Fibroblast of mammary gland (primary cell): ENCODE data around the gene TAPBP.

Source experiments
- DNase-seq: peaks from one replicate; pipeline ENCODE4 v3.0.0-alpha.2; 2010; ENCODE audit warnings: low read depth
- H3K4me3 ChIP-seq: 2 replicates; pipeline ENCODE4 v1.5.1; 2011; ENCODE audit warnings: low read depth, mild to moderate bottlenecking, low read length, moderate library complexity; ENCODE audit not compliant: control insufficient read depth
- TF ChIP-seq, protein P1 (sequence below): conservative IDR thresholded peaks from 2 replicates; pipeline ENCODE4 v1.5.1; 2011; ENCODE audit warnings: low read depth, low read length, inconsistent platforms; ENCODE audit not compliant: control insufficient read depth, insufficient read depth

Gene TAPBP

DNA sequence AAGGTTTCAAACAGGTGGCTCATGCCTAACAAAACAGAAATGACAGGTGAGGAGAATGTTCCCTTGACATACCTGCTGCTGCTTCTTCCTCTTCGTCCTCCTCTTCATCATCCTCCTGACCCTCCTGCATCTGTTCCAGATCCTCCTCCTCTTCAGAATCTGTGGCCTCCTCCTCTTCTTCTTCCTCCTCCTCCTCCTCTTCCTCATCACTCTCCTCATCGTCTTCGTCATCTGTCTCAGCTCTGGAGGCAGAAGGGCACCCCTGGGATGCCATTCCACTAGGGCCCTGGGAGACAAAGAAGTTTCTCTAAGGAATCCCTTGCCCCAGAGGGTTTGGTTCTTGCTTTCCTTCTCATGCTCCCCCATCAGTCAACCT, 6.0 kb upstream of the TAPBP start:
- TF ChIP-seq, protein P1, sequence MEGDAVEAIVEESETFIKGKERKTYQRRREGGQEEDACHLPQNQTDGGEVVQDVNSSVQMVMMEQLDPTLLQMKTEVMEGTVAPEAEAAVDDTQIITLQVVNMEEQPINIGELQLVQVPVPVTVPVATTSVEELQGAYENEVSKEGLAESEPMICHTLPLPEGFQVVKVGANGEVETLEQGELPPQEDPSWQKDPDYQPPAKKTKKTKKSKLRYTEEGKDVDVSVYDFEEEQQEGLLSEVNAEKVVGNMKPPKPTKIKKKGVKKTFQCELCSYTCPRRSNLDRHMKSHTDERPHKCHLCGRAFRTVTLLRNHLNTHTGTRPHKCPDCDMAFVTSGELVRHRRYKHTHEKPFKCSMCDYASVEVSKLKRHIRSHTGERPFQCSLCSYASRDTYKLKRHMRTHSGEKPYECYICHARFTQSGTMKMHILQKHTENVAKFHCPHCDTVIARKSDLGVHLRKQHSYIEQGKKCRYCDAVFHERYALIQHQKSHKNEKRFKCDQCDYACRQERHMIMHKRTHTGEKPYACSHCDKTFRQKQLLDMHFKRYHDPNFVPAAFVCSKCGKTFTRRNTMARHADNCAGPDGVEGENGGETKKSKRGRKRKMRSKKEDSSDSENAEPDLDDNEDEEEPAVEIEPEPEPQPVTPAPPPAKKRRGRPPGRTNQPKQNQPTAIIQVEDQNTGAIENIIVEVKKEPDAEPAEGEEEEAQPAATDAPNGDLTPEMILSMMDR, result no peak
- no peak for DNase-seq
- H3K4me3 ChIP-seq, result peak overlapping the region; percentile 23

DNA sequence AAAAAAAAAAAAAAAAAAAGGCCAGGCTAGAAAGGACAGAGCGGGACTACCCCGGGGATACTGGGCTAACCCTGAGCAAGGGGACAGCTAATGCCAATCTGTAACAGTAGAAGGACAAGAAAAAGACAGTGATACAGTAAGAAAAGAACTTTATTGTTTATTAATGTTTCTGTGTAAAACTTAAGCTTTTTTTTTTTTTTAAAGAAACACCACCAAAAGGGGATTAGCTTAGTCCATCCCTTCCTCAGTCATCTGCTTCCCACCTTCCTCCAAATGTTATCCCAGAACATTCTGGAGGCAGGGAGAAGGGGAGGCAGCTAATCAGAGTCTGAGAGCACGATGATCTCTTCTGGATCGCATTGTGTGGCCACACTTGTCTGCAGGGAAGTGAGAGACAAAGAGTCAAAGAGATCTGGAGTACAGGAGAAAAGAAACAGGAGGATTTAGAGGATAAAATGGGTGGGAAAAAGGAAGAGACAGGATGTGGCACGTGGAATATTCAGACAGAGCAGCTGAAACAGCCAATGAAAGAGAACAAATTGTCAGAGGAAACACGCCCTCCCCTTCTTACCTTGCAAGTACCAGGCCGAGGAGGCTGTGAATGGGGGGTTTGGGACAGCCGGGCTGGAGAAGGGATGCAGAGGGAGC, 4.7 kb upstream of the TAPBP start:
- DNase-seq, result no peak
- H3K4me3 ChIP-seq, result peak overlapping the region; percentile 77
- TF ChIP-seq, protein P1, result no peak

DNA sequence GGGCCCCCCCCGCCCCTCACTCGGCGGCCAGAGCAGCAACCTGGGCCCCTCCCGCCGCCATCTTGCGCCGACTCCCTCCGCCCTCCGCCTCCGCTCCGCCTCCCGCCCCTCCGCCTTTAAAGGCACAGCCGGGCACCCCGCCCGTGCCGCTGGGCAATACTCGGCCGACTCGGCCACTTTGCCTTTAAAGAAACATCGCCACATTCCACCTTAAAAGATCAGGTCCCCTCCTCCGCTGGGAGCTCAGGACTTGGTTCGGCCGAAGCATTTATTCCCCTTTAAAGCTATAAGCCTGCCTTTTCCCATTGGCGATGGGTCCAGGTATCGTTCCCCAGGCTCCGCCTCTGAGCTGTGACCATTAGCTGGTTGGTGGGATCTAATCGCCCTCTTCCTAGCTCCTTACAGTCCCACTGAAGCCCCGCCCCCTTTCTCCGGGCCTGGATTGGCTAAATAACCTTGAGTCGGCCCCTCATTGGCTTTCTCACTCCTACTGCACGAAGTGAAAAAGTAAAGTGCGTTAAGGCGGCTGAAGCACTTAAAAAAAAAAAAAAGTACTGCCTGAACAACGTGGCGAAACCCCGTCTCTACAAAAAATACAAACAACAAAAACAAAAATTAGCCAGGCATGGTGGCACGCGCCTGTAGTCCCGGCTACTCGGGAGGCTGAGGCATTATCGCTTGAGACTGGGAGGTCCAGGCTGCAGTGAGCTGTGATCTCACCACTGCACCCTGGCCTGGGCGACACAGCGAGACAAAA, 4.0 kb upstream of the TAPBP start, which contains the start of gene ZBTB22:
ZBTB22 (minus strand) TSS at position 76 of the 757 bp plus-strand sequence. CDS start 828 bp downstream, outside the sequence.
- TF ChIP-seq, protein P1, result no peak
- peak; percentile 98 for DNase-seq
- H3K4me3 ChIP-seq, result peak within 1 kb of the TSS; percentile 77

DNA sequence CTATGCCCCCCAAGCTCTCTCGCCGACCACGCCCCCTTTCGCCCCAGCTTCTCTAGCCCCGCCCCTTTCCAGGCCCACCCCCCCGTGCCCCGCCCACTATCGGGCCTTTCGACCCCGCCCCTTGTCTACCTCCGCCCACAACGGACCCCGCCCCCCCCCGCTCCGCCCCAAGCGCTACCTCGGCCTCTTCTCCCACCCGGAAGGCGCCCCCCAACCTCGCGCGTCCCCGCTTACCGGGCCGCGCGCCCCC, 3.5 kb upstream of the TAPBP start:
- TF ChIP-seq, protein P1, result no peak
- no peak for DNase-seq
- H3K4me3 ChIP-seq, result peak overlapping the region; percentile 77

DNA sequence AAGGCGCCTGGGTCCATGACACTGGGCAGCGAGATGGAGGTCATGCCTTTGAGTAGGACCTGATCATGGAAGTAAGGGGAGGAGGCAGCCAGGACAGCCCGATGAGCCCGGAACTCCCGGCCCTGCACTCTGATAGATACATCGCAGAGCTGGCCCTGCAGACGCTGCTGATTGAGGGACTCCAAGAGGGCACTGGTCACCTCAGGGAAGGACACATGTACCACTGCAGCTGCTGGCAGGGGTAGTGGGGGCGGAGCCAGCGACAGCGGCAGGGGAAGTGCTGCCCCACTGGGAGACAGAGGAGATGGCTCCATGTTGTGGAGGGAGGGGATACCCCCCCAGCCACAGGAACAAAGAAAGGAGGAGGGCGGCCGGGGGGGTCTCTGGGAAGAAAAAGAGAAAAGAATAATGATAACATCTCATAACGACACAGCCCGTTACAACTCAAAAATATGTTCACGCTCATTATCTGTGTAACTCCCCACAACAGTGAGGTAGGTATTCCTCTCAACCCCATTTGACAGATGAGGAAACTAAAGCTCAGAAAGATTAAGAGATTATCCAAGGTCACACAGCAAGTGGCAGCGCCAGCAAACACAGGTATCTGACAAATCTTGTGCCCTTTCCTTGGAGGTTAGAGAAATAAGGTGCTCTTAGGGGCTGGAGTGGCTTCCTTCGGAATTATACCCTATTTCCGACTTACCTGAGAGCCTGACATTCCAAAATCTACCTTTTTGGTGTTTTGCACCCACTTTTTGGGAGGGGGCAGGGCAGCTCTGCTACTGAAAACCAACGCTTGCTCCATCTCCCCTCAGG, 2.9 kb upstream of the TAPBP start:
- DNase-seq, result no peak
- peak overlapping the region; percentile 77 for H3K4me3 ChIP-seq
- TF ChIP-seq, protein P1, result no peak

DNA sequence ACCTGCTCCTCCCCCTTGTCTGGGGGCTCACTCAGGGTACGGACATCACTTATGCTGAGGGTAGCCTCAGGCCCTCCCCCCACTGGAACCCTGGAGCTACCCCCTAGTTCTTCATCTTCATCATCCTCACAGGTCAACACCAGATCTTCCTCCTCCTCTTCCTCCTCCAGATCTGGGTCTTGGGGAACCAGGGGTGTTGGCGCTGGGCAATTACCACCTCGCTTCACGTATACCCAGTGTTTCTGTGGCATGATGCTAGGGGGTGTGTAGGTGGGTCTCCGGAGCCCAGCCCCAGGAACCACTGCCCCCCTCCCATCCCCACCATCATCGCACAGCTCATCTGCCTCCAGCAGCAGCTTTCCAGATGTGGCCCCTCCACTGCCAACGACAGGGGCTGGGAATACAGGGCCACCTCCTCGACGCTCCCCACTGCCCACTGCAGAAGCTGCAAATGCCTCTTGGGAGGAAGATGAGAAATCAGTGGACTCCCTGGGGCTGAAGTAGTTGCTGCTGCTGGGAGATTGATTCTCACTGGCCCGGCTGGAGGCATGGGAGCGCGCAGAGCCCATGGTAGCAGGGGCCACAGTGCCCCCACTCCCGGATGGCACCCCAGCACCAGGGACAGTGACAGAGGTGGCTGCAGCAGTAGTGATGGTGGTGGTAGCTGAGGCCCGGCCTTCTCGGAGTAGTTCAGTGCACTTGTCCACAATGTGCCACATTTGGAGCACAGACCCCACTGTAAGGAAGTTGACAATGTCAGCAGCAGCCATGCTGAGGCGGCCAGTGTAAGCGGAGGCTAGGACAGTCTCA, 2.1 kb upstream of the TAPBP start:
- TF ChIP-seq, protein P1, result no peak
- H3K4me3 ChIP-seq, result no peak overlapping the region
- DNase-seq, result no peak
